ENCODE data around the gene SPNS2.

- TF ChIP-seq, protein P1, sequence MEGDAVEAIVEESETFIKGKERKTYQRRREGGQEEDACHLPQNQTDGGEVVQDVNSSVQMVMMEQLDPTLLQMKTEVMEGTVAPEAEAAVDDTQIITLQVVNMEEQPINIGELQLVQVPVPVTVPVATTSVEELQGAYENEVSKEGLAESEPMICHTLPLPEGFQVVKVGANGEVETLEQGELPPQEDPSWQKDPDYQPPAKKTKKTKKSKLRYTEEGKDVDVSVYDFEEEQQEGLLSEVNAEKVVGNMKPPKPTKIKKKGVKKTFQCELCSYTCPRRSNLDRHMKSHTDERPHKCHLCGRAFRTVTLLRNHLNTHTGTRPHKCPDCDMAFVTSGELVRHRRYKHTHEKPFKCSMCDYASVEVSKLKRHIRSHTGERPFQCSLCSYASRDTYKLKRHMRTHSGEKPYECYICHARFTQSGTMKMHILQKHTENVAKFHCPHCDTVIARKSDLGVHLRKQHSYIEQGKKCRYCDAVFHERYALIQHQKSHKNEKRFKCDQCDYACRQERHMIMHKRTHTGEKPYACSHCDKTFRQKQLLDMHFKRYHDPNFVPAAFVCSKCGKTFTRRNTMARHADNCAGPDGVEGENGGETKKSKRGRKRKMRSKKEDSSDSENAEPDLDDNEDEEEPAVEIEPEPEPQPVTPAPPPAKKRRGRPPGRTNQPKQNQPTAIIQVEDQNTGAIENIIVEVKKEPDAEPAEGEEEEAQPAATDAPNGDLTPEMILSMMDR (conservative IDR thresholded peaks at IDR 0.05 in 1 of 2, IDR thresholded peaks at IDR 0.05 in 1 of 2; ENCODE audit: extremely low read depth in 1 of 2, insufficient read depth in 1 of 2, low read depth in 1 of 2, low read length in 2 of 2) = no peak
- TF ChIP-seq EZH2 (IDR thresholded peaks at IDR 0.05; ENCODE audit: borderline replicate concordance, low read length) = no peak
These were observed 11.9 kb downstream of the SPNS2 start for GRCh38 chr17:4510618-4510941.

All from mammary epithelial cell (primary cell).